HTERT RPE-1 (cell line): ENCODE results near the gene FCSK.
"Not testable (repeated sequence)": the region's sequence is repeated elsewhere in the genome, so short reads cannot be mapped to it uniquely, and the experiment has no call there.

Experiments used
- in situ Hi-C: fragments of 300-500 bp; cut with MboI; formaldehyde crosslinking; loops from 4 replicates; pipeline ENCODE4 v1.14.3; 2020; ENCODE audit warnings: low sequenced_read_pairs

Gene FCSK

DNA sequence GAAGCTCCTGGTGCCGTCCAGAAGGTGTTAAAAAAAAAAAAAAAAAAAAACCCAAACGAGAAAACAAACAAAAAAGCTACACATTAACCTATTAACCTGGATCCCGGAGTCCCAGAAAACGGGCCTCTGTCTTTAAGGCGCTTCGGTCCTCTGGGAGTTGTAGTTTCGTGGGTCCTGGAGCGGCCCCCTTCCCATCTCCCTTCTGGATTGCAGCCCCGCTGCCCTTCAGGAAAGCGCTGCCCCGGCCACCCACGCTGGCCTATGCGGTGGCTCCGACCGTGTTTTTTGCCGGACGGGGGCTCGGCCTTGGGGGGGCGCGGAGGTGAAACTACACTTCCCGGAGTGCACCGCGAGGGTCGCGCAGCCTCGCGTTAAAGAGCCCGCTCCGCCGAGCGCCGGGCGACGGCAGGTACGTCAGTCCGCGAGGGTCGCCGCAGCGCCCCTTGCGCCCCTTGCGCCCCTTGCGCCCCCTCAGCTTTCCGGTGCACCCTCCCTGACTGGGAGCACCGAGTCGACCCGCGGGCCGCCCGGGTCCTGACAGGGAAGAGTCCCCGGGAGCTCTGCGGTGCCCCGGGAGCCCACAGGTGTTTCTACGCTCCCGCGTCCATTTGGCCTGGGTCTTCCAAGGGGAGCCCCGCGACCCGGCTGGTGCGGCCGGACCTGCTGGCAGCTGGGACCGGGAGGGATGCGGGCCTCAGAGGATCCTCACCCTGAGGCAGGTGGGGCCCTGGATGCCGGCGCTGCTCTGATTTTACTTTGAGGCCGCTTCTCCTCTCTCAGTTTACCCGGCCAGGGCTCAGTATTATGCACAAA lies at the start of gene FCSK:
TSS of gene FCSK (plus strand) at position 374 of the 813 bp plus-strand sequence. CDS start 8,596 bp downstream, outside the sequence.
- in situ Hi-C loops, result no loop called here

DNA sequence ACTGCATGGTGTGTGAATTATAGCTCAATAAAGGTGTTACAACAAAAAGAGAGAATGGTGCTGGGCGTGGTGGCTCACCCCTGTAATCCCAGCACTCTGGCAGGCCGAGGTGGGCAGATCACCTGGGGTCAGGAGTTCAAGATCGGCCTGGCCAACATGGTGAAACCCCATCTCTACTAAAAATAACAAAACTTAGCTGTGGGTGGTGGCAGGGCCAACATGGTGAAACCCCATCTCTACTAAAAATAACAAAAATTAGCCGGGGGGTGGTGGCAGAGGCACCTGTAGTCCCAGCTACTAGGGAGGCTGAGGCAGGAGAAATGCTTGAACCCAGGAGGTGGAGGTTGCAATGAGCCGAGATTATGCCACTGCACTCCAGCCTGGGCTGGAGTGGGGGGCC lies 48.3 kb upstream of the FCSK start:
- in situ Hi-C loops, result not testable (repeated sequence)

DNA sequence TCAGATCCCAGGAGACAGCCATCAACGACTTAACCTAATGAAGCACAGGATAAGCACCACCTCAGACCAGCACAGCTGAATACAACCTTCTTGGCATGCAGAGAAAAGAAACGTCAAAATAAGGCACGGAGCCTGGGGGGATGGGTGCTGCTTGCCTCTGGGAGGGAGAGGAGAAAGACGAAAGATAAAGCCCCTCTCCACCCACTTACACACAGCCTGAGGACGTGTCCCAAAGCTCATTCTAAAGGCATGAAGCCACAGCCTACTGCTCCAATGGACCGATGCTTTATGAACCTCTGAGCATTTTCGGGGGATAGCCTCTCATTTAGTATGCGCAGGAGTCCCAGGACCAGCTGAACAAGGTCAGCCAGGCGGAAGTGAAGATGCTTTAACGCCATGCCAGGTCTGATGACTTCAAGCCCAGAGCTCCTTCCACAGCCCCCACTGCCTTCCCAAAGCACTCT lies 46.6 kb upstream of the FCSK start:
- in situ Hi-C loops, result no loop called here

DNA sequence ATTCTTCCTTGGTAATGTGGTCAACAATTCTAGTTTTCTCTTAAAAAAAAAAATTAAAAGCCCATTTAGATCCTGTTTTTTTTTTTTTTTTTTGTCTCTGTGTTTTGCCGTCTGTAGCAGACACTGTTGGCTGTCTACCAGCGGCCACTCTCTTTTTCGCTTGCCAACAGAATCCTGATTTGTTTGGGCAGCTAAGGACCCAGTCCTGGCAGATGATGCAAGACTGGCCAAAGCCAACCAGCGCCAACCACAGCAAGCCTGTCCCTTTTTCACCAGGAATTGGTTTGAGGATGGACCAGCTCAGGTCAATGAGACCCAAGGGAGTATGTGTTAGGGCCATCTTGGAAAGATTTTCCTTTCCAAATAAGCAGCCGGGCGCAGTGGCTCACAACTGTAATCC lies 43.7 kb upstream of the FCSK start:
- in situ Hi-C loops, result no loop called here

DNA sequence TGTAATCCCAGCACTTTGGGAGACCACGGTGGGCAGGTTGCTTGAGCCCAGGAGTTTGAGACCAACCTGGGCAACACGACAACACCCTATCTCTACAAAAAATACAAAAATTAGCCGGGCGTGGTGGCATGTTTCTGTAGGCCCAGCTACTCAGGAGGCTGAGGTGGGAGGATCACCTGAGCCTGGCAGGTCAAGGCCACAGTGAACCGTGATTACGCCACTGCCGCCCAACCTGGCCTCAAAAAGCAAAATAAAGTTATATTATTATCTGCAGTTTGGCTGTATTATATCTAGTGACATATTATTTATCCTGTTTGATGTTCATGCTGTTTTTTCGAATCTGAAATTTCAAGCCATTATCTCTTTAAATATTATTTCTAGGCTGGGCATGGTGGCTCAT lies 42.0 kb upstream of the FCSK start:
- in situ Hi-C loops, result no loop called here

DNA sequence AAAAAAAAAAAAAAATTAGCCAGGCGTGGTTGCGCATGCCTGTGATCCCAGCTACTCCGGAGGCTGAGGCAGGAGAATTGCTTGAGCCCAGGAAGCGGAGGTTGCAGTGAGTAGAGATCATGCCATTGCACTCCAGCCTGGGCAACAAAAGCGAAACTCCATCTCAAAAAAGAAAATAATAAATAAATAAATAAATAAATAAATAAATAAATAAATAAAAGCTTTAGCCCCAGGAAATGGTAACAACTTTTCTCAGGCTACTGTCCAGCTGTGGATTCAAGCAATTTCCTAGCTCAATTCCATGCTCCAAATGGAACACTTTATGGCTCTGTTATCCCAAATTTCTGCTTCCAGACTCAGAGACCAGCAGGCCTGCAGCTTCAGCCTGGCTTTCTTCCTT lies 40.8 kb upstream of the FCSK start:
- in situ Hi-C loops, result not testable (repeated sequence)

DNA sequence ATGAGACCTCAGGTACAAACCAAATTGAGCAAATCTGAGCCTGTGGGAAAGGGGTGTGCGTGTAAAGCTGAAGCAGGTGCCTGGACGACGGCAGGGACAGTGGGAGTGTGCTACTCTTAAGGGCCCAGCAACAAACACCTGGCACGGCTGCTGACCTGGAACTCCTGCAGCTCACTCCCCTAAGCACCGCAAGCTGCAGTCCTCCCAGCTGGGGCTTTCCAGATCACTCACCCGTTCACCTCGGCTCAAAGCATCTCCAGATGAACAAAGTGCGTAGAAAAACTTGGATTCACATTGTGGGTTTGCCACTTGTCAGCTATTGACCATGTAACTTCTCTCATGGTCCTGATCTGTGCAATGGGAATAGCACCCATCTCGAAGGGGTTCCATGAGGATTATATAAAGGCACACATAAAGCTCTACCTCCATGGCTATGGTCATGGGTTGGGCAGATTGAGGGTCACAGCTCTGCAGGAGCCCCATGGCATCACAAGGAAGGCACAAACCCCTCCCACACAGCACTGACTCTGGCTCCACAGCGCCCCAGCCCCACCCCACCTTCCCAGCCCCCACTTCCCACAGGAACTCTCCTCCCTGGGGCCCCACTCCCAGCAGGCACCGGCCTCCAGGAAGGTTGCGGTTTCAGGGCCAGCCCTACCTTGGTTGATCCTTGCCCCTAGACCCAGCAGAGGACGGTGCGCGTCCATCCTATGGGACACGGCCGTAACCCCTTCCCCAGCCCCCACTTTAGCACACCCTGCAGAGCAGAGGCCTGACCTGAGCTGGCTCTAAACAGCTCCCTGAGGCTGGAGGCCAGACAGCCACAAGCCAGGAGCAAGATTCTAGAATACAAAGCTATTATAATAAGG lies 37.4 kb upstream of the FCSK start:
- in situ Hi-C loops, result no loop called here

DNA sequence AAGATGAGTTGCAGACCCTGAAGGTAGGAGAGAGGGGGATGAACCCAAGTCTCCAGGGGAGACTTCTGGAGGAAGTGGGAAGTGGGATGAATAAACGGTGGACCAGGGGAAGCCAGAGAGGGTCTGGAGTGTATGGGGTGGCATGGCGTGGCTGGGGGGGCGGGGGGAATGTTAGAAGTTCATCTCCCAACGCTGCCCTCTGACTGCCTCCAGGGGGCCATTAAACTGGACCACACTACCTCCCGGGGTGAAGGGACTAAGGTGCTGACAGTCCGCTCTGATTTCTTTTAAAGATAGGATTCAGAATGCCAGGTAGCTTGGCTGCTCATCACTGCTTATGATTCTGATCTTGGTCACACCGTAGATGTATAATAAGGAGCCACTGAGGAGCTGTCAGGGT lies 36.7 kb upstream of the FCSK start:
- in situ Hi-C loops, result no loop called here

DNA sequence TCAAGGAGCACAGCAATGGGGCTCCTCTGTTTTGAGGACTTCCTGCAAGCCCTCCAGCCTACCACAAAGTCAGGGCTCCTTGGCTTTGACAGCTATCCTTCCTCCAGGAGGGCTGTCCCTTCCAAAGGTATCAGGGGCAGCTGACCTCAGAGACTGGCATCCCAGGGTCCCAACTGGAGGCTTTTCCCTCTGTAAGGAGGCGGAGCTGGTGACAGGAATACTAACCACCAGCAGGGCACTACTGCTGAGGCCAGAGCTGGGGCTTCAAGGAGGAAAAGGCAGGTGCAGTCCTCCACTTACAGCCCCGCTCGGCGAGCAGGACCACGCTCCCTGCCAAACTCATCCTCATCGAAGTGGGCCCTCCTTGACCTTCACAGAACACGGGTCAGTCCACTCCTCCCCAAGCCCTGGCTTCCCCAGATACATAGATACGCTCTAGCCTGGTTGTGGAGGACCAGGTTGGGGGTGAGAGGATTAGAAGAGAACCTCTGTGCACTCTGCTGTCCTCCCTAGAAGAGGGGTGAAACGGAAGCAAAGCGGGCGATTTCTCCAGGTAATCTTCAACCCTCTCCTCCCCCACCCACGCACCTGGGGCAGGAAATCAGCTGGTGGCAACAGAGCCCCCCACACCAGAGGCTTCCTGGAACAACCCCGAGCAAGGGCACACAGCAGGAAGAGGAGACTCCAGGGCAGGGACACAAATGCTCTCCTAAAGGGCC lies 36.0 kb upstream of the FCSK start:
- in situ Hi-C loops, result no loop called here

DNA sequence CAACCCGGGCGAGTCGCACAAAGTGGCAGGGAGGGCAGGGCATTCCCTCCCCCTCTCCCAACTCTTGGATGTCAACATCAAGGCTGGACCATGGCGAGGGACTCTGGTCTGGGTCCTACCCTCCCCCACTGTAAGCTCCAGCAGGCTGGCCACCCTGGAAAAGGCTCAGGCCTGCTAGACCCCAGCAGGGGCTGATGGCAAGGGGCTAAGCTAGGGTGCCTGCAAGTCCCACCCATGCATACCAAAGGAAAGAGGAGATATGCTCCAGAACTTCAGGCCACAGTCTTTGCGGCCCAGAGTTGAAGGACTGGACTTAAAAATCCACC lies 35.4 kb upstream of the FCSK start:
- in situ Hi-C loops, result no loop called here

DNA sequence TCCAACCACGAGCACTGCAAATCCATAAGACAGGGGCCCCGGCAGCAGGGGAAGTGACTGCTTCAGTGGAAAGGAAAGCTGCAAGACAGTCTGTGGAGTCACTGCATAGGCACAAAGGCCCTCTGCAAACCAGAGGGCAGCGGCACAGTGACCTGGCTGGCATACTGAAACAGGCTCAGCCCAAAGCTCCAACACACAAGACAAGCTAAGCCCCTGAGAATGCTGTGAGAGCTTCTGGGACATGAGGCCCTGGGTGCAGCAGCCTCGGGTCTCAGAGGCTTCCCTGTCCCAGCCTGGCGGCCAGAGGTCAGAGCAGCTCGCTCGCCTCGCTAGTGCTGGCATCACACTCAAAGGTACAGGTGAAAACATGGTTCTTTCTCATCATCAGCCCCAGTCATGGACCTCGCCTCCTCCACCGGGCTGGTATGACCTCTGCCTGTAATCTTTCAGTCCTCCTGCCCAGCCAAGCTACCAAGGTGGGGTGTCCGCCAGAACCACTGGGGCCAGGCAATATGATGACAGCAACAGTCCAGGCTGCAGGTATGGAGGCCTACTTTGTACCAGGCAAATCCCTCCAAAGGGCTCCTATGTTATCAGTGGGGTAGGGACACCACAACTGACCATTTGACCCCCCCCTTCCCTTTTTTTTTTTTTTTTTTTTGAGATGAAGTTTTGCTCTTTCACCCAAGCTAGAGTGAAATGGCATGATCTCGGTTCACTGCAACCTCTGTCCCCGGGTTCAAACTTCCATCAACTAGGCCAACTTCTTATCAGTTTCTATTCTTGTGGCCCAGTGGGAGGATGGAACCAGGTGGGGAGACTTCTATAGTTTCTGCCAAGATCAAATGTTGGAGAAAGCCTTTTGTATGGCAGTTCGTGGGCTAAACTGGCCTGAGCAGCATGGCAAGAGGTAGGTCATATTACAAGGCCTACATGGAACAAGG lies 34.7 kb upstream of the FCSK start:
- in situ Hi-C loops, result no loop called here

DNA sequence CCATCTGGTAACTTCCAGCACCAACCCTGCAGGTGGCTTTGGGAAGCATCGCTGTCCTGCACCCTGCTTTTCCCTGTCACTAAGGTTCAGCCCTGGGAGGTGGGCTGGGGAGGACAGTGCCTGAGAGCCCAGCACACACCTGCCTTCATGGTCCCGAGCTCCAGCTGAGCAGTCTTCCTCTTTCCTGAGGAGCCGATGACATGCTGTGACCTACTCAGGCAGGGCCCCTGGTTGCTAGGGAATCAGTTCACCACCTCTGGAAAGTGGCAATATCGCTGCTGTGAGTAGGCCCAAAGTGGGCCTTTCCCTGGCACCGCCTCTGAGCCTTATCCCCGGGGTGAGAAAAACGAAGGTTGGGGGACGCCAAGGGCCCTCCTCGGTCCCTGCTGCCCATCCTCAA lies 33.4 kb upstream of the FCSK start:
- in situ Hi-C loops, result no loop called here

DNA sequence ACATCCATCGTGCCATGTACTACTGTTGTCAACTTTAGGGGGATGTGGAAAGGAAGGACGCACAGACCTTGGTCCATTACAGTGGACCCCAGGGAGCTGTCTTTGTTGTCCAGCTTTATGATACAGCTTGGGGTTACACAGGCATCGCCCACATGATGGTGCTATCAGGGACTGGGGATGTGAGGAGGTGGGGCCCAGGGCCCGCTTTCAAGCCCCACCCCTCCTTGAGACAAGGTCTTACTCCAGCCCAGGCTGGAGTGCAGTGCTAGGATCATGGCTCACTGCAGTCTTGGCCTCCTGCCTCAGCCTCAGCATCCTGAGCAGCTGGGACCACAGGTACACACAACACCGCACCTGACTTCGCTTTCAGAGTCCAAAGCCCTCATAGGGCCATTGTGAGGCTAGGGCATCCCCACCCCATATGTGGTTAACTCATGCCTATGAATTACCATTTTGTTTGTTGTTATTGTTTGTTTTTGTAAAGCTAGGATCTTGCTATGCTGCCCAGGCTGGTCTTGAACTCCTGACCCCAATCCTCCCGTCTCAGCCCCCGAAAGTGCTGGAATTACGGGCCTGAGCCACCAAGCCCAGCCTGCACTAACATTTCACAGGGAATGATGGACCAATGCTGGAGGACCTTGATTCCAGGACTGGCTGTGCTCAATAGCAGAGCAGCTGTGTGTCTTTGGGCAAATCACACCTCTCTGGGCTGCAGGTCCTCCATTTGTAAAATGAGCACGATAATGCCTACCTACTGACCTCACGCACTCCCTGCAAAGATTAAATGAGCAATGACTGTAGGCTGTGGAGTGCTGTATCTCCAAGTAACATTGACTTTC lies 32.7 kb upstream of the FCSK start:
- in situ Hi-C loops, result no loop called here

DNA sequence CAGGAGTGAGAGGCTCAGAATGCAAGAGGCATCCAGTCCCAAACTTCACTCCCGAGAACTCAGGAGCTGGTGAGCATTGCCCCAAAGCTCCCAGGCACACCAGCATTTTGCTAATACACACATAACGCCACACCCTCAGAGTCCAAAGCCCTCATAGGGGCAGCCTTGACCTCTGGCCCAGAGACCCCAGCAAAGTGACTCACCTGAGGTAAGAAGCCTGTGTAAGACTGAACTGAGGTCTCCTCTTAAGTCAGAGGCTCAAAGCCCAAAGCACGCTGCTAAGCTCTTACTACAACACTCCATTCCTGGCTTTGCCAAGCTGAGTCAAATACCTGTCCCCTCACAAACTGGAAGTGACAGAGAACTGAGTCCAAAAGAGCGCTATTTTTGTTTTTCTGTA lies 31.9 kb upstream of the FCSK start:
- in situ Hi-C loops, result no loop called here

DNA sequence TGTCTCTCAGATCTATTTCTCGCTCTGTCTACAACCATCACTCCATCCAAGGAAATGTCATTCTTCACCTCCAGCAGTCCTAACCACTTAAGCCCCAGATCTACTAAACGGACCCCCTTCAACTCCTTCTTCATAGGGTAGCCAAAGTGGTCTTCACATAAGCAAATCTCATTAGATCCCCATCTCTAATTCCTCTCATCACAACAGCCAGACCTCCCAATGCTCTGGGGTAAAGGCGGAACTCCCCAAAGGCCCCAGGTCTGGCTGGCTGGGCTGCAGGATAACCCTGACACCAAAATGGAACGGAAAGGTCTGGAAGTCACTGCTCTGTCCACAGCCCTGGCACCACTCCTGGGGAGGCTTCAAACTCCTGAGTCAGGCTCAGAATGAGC lies 26.6 kb upstream of the FCSK start:
- in situ Hi-C loops, result no loop called here

DNA sequence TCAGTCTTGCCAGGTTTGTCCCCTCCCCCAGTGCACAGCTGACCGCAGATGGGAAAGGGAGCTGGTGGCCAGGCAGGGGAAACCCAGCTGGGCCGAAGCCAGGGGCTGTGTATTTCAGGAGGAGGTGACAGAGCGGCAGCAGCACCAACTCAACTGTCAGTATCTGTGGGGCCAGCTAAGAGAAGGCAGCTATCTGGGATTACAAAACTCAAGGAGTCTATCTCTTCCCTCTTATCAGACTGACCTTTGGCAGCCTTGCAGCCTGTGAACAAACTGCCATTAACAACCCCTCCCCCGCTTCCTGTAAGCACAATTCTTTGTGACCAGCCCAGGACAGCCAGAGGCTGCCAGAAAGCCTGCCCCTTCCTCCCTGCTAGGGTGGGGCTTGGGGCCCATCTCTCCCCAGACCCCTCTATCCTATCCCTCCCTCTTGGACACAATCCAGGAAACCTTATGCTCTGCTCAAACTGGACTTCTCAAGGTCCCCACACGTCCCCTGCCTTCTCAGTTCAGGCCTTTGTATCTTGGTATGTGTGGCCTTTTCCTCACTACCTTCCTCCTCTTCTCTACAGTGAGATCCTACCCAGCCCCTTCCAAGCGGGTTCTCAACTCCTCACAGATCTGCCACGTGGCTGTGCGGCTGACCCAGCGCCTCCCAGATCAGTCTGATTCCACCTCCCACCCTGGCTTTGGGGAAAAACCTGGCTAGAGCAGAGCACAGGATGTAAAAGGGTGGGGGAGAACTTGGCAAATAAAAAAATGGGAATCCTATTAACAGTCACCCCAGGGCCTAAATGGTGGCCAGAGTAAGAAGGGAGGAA lies 26.0 kb upstream of the FCSK start:
- in situ Hi-C loops, result no loop called here

DNA sequence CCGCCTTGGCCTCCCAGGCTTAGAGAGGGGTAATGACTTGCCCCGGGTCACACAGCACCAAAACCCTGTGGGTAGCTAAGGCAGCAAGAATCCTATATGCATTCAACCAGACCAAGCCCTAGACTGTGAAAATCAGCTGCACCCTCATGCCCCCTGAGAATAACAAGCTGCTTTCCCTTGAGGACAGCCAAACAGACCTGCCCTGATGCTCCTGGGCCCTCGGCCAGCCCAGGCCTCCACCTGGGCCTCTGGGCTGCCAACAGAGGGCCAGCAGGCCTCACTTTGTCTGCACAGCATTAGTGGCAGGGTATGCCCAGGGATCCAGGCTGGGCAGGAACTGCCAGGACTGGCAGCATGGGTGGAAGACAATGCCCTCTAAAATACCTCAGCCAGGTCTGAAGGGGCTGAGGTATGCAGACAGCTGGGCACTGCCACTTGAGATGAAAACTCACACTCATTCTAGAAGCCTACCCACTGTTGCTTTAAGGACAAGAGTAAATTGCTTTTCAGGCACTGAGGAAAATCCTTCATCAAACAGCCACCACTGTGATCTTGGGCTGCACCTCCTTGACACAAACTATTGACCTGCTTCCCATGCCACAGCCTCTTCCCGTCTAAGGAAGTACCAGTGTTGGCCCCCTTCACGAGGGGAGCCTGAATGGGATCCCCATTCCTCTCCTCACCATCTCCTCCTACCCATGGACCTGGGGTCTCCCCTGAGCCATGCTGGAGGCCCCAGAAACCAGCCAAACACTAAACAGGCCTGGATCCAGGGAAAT lies 24.3 kb upstream of the FCSK start:
- in situ Hi-C loops, result no loop called here
